NK-92 (cell line): ENCODE measurements around the gene ORMDL1.
A peak's percentile ranks its signal among the peaks of the same experiment; 100 is the strongest.
"Not testable (repeated sequence)": the region's sequence is repeated elsewhere in the genome, so short reads cannot be mapped to it uniquely, and the experiment has no call there.

Experiments
- DNase-seq: peaks from one replicate; lab custom pipeline; 2025; ENCODE audit not compliant: unreplicated experiment; lab: John Stamatoyannopoulos, UW

ORMDL1 gene

GRCh38 chr2:189772212-189772611, 11.9 kb downstream of the ORMDL1 start:
- no peak for DNase-seq

- DNase-seq: no peak
These were observed 13.4 kb downstream of the ORMDL1 start for GRCh38 chr2:189770590-189771322.

GRCh38 chr2:189763908-189764661, 20.1 kb downstream of the ORMDL1 start:
- DNase-seq: no peak

- DNase-seq: peak; percentile 48
These were observed 21.4 kb downstream of the ORMDL1 start, which contains the start of gene OSGEPL1 for GRCh38 chr2:189762551-189763298. TSS of gene OSGEPL1 (minus strand) at chr2:189762792. CDS start at chr2:189761640, 1,152 bp downstream.

GRCh38 chr2:189762229-189762550, 21.9 kb downstream of the ORMDL1 start:
- DNase-seq: no peak

GRCh38 chr2:189760154-189760553, 24.0 kb downstream of the ORMDL1 start:
- DNase-seq: not testable (repeated sequence)

- no peak for DNase-seq
These were observed 27.7 kb downstream of the ORMDL1 start for GRCh38 chr2:189756311-189756952.

GRCh38 chr2:189751080-189751658, 33.0 kb downstream of the ORMDL1 start:
- no peak for DNase-seq

GRCh38 chr2:189729430-189729829, 54.7 kb downstream of the ORMDL1 start:
- DNase-seq: no peak

- DNase-seq: no peak
These were observed 57.3 kb downstream of the ORMDL1 start for GRCh38 chr2:189726849-189727248.

- no peak for DNase-seq
These were observed 57.9 kb downstream of the ORMDL1 start for GRCh38 chr2:189726271-189726670.

GRCh38 chr2:189723192-189723591, 60.9 kb downstream of the ORMDL1 start:
- no peak for DNase-seq
